Measurements from ENCODE around the gene ENDOD1.

GRCh38 chr11:95135155-95135554 lies 45.5 kb downstream of the ENDOD1 start:
- TF ChIP-seq CTCF (IDR thresholded peaks at IDR 0.05; ENCODE audit: low read depth, low read length, missing input control) (no peak), ATF3 (IDR thresholded peaks at IDR 0.05) (no peak), FOXA1 (IDR thresholded peaks at IDR 0.05) (no peak), TAF1 (conservative IDR thresholded peaks at IDR 0.05) (no peak), RAD21 (IDR thresholded peaks at IDR 0.05) (no peak), MAX (IDR thresholded peaks at IDR 0.05) (no peak), YY1 (IDR thresholded peaks at IDR 0.05) (no peak)

Measured in liver (tissue), 3 donors.